H1 (cell line): Measurements from ENCODE around the gene TNIK. TPM values are rescaled to one million over a fixed set of nuclear protein-coding genes. Genes with fewer than 3 reads are reported as not detected.

Source experiments
- HDAC6 ChIP-seq: IDR thresholded peaks from one replicate; pipeline ENCODE4 v1.7.1; 2012; ENCODE audit warnings: low read depth, mild to moderate bottlenecking, inconsistent platforms, low read length, moderate library complexity
- MAFK ChIP-seq: IDR thresholded peaks from 2 replicates; pipeline ENCODE4 v1.6.1; 2012; ENCODE audit warnings: low read depth, mild to moderate bottlenecking, improper control_type of control experiment, low read length
- RAD21 ChIP-seq, 2 experiments: IDR thresholded peaks in 1 of 2; conservative IDR thresholded peaks in 1 of 2; 2 replicates each; pipeline ENCODE4 v1.6.1; 2011; ENCODE audit warnings: low read depth in 2 of 2, low read length in 2 of 2, improper control_type of control experiment in 1 of 2, inconsistent platforms in 1 of 2, mild to moderate bottlenecking in 1 of 2, moderate library complexity in 1 of 2
- SP4 ChIP-seq: IDR thresholded peaks from 2 replicates; pipeline ENCODE4 v1.6.1; 2012; ENCODE audit warnings: low read length, inconsistent platforms
- SRF ChIP-seq: IDR thresholded peaks from 2 replicates; pipeline ENCODE4 v1.6.1; 2011; ENCODE audit warnings: mild to moderate bottlenecking, low read depth, low read length, moderate library complexity
- polyA plus RNA-seq, 7 experiments: library from polyadenylated mRNA; depleted of rRNA in 3 of 7; stranded (reverse) in 5 of 7; unstranded in 2 of 7; fragments of >200 nt in 5 of 7; fragments of 200-250 nt in 2 of 7; gene quantifications; 1 replicate in 5 of 7; 2 replicates in 1 of 7; 4 replicates in 1 of 7; pipeline versions ENCODE4 v1.2.1 to v1.2.3, GENCODE V29; 2011 to 2013; ENCODE audit warnings: missing spikeins in 2 of 7, mixed read lengths in 2 of 7
- total RNA-seq: library from RNA; stranded (reverse); fragmentation: NEBNext Ultra II Directional; extraction: Animal tissue kit (Norgen Biotek cat#: 25700); gene quantifications from 2 replicates; pipeline ENCODE4 v1.2.1, GENCODE V29; 2021

The TNIK gene
- total and polyA plus RNA-seq, 2 of the 8 experiments (the other 6 are each of a cell fraction or from before 2014, with no cell fraction given), result 7.4 to 42.0 TPM

DNA sequence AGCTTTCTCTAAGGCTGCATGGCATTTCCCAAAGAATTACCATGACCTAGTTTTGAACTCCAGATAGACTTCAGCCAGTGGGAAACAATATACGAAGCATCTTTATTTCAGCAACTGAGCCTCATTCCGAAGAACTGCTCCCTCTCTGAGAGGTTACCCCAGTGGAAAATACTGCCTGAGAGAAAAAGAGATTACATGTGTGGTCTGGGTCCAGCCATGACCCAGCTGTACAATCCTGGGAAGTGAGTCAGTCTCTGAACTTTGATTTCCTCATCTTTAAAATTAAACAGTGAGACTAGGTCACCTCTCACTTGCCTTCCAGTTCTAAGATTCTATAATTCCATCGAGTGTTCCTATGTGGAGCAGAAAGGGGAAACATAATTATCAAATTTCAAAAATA is 42.4 kb downstream of the TNIK start (continued):
- no peak for TF ChIP-seq MAFK
- TF ChIP-seq HDAC6, result no peak
- TF ChIP-seq SP4, result no peak
- no peak for TF ChIP-seq SRF
- TF ChIP-seq RAD21 (IDR thresholded peaks at IDR 0.05 in 1 of 2, conservative IDR thresholded peaks at IDR 0.05 in 1 of 2; ENCODE audit: low read depth in 2 of 2, low read length in 2 of 2), result no peak
